Measurements from ENCODE around the gene SAE1. TPM values are rescaled to one million over a fixed set of nuclear protein-coding genes. Genes with fewer than 3 reads are reported as not detected.
A peak's percentile ranks its signal among the peaks of the same experiment; 100 is the strongest.

The SAE1 gene
- total and polyA plus RNA-seq, 10 of the 15 experiments (the other 5 are each of a cell fraction or from before 2014, with no cell fraction given): 62.0 to 246 (median 148) TPM

DNA sequence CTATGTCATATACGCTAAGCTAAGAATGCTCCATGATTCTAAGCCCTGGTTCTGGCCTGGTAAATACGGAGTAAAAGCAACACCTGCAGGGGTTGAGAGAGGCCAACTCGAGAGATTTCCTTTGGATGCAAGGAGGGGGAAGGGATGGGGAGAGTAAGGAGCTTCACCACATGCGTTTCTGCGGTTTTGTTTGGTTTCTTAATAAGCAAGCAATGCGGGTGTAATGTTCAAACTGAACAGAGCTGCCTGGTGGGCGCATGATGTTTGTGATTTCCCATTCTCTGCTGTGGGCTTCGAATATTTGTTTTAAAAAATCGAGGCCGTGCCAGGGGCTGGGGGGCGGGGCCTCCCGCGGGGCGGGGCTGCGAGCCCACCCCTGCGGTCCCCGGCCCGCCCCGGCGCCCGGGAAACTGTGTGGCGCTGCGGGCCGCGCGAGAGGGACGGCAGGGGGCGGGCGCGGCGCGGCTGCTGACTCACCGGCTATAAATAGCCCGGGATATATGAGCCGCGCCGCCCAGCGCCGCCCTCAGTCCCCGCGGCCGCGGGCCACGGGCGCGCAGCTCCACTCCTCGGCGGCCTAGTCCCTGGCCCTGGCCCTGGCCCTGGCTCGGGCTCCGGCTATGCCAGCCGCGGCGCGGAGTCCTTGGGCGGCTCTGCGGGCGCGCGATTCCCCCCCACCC is 95.3 kb downstream of the SAE1 start (continued):
- TF ChIP-seq POLR2AphosphoS5 (IDR thresholded peaks at IDR 0.05; ENCODE audit: low read length) (peak; percentile 99), MEF2A (IDR thresholded peaks at IDR 0.05; ENCODE audit: insufficient read depth, low read depth, low read length) (peak; percentile 93), SMAD5 (IDR thresholded peaks at IDR 0.05; ENCODE audit: low read depth) (peak; percentile 95), RBBP5 (conservative IDR thresholded peaks at IDR 0.05) (no peak), JUNB (IDR thresholded peaks at IDR 0.05) (no peak), SPI1 (IDR thresholded peaks at IDR 0.05; ENCODE audit: borderline replicate concordance, insufficient read depth, low read depth, low read length) (no peak), KLF5 (IDR thresholded peaks at IDR 0.05; ENCODE audit: partially characterized antibody) (no peak), NR2C1 (IDR thresholded peaks at IDR 0.05) (peak; percentile 52; the same call in 1 of the 2 replicates), CHD1 (IDR thresholded peaks at IDR 0.05; ENCODE audit: low read depth, low read length) (peak; percentile 29; the same call in 1 of the 2 replicates), BHLHE40 (IDR thresholded peaks at IDR 0.05; ENCODE audit: borderline replicate concordance in 1 of 2, low read depth in 2 of 2, low read length in 1 of 2) (peak; percentile 48 to 84; a peak in 3 of 4 replicates), BACH1 (IDR thresholded peaks at IDR 0.05; ENCODE audit: borderline replicate concordance) (peak; percentile 98)
- TF ChIP-seq, protein P1, sequence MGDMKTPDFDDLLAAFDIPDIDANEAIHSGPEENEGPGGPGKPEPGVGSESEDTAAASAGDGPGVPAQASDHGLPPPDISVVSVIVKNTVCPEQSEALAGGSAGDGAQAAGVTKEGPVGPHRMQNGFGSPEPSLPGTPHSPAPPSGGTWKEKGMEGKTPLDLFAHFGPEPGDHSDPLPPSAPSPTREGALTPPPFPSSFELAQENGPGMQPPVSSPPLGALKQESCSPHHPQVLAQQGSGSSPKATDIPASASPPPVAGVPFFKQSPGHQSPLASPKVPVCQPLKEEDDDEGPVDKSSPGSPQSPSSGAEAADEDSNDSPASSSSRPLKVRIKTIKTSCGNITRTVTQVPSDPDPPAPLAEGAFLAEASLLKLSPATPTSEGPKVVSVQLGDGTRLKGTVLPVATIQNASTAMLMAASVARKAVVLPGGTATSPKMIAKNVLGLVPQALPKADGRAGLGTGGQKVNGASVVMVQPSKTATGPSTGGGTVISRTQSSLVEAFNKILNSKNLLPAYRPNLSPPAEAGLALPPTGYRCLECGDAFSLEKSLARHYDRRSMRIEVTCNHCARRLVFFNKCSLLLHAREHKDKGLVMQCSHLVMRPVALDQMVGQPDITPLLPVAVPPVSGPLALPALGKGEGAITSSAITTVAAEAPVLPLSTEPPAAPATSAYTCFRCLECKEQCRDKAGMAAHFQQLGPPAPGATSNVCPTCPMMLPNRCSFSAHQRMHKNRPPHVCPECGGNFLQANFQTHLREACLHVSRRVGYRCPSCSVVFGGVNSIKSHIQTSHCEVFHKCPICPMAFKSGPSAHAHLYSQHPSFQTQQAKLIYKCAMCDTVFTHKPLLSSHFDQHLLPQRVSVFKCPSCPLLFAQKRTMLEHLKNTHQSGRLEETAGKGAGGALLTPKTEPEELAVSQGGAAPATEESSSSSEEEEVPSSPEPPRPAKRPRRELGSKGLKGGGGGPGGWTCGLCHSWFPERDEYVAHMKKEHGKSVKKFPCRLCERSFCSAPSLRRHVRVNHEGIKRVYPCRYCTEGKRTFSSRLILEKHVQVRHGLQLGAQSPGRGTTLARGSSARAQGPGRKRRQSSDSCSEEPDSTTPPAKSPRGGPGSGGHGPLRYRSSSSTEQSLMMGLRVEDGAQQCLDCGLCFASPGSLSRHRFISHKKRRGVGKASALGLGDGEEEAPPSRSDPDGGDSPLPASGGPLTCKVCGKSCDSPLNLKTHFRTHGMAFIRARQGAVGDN (IDR thresholded peaks at IDR 0.05): peak; percentile 99
- TF ChIP-seq, protein P2, sequence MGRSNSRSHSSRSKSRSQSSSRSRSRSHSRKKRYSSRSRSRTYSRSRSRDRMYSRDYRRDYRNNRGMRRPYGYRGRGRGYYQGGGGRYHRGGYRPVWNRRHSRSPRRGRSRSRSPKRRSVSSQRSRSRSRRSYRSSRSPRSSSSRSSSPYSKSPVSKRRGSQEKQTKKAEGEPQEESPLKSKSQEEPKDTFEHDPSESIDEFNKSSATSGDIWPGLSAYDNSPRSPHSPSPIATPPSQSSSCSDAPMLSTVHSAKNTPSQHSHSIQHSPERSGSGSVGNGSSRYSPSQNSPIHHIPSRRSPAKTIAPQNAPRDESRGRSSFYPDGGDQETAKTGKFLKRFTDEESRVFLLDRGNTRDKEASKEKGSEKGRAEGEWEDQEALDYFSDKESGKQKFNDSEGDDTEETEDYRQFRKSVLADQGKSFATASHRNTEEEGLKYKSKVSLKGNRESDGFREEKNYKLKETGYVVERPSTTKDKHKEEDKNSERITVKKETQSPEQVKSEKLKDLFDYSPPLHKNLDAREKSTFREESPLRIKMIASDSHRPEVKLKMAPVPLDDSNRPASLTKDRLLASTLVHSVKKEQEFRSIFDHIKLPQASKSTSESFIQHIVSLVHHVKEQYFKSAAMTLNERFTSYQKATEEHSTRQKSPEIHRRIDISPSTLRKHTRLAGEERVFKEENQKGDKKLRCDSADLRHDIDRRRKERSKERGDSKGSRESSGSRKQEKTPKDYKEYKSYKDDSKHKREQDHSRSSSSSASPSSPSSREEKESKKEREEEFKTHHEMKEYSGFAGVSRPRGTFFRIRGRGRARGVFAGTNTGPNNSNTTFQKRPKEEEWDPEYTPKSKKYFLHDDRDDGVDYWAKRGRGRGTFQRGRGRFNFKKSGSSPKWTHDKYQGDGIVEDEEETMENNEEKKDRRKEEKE (IDR thresholded peaks at IDR 0.05): 0 out of 2 replicates have a peak, but pooled peaks have one; percentile 37
- TF ChIP-seq, protein P3, sequence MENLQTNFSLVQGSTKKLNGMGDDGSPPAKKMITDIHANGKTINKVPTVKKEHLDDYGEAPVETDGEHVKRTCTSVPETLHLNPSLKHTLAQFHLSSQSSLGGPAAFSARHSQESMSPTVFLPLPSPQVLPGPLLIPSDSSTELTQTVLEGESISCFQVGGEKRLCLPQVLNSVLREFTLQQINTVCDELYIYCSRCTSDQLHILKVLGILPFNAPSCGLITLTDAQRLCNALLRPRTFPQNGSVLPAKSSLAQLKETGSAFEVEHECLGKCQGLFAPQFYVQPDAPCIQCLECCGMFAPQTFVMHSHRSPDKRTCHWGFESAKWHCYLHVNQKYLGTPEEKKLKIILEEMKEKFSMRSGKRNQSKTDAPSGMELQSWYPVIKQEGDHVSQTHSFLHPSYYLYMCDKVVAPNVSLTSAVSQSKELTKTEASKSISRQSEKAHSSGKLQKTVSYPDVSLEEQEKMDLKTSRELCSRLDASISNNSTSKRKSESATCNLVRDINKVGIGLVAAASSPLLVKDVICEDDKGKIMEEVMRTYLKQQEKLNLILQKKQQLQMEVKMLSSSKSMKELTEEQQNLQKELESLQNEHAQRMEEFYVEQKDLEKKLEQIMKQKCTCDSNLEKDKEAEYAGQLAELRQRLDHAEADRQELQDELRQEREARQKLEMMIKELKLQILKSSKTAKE (IDR thresholded peaks at IDR 0.05; ENCODE audit: low read depth, poor library complexity, severe bottlenecking): no peak
- TF ChIP-seq, protein P4, sequence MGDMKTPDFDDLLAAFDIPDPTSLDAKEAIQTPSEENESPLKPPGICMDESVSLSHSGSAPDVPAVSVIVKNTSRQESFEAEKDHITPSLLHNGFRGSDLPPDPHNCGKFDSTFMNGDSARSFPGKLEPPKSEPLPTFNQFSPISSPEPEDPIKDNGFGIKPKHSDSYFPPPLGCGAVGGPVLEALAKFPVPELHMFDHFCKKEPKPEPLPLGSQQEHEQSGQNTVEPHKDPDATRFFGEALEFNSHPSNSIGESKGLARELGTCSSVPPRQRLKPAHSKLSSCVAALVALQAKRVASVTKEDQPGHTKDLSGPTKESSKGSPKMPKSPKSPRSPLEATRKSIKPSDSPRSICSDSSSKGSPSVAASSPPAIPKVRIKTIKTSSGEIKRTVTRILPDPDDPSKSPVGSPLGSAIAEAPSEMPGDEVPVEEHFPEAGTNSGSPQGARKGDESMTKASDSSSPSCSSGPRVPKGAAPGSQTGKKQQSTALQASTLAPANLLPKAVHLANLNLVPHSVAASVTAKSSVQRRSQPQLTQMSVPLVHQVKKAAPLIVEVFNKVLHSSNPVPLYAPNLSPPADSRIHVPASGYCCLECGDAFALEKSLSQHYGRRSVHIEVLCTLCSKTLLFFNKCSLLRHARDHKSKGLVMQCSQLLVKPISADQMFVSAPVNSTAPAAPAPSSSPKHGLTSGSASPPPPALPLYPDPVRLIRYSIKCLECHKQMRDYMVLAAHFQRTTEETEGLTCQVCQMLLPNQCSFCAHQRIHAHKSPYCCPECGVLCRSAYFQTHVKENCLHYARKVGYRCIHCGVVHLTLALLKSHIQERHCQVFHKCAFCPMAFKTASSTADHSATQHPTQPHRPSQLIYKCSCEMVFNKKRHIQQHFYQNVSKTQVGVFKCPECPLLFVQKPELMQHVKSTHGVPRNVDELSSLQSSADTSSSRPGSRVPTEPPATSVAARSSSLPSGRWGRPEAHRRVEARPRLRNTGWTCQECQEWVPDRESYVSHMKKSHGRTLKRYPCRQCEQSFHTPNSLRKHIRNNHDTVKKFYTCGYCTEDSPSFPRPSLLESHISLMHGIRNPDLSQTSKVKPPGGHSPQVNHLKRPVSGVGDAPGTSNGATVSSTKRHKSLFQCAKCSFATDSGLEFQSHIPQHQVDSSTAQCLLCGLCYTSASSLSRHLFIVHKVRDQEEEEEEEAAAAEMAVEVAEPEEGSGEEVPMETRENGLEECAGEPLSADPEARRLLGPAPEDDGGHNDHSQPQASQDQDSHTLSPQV (IDR thresholded peaks at IDR 0.05): peak; percentile 60; the same call in 1 of the 2 replicates

All from GM12878 (cell line).